Stimulated activated naive B cell treated with anti-CD40 and anti-IgM and Interleukin-4, amounts not matched to agents 10 μg/mL and 1 μg/mL and 100 μg/mL, for 72 hours (primary cell): Measurements from ENCODE around the gene CHRM1.
A peak's percentile ranks its signal among the peaks of the same experiment; 100 is the strongest.
"Not testable (repeated sequence)": the region's sequence is repeated elsewhere in the genome, so short reads cannot be mapped to it uniquely, and the experiment has no call there.

Source experiments
- ATAC-seq, 2 donors: fragments of 150-1000 bp; cut with Tn5 transposase; replicated peaks; 2 replicates each; pipeline ENCODE4 v1.10.0; 2021; ENCODE audit warnings: moderate library complexity in 1 of 2
- DNase-seq: peaks from one replicate; pipeline ENCODE4 v3.0.0; 2021
- H3K27ac Mint-ChIP-seq: one replicate; pipeline ENCODE4 v1.8.0; 2022; ENCODE audit warnings: mild to moderate bottlenecking, mixed read lengths
- H3K27me3 Mint-ChIP-seq, 2 donors: one replicate each; pipeline ENCODE4 v1.8.0; 2022; ENCODE audit warnings: mixed read lengths in 2 of 2
- H3K36me3 Mint-ChIP-seq, 2 donors: one replicate each; pipeline ENCODE4 v1.8.0; 2022; ENCODE audit warnings: mixed read lengths in 2 of 2, mild to moderate bottlenecking in 1 of 2
- H3K4me1 Mint-ChIP-seq, 2 donors: one replicate each; pipeline ENCODE4 v1.8.0; 2022; ENCODE audit warnings: mixed read lengths in 2 of 2, mild to moderate bottlenecking in 1 of 2
- H3K4me3 Mint-ChIP-seq, 2 donors: one replicate each; pipeline ENCODE4 v1.8.0; 2022; ENCODE audit warnings: mild to moderate bottlenecking in 2 of 2, mixed read lengths in 2 of 2, moderate library complexity in 1 of 2
- H3K9me3 Mint-ChIP-seq, 2 donors: one replicate each; pipeline ENCODE4 v1.8.0; 2022; ENCODE audit warnings: mixed read lengths in 2 of 2, mild to moderate bottlenecking in 1 of 2

The CHRM1 gene

GRCh38 chr11:62882431-62882749 lies 38.8 kb downstream of the CHRM1 start:
- peak overlapping the region; percentile 94 for H3K4me3 Mint-ChIP-seq
- H3K36me3 Mint-ChIP-seq, result peaks cover 69 to 82% of the 10 kb centered on the region in 2 donors
- H3K27me3 Mint-ChIP-seq, result no peaks in the 10 kb centered on the region
- peaks cover 37 to 63% of the 10 kb centered on the region in 2 donors for H3K4me1 Mint-ChIP-seq
- H3K9me3 Mint-ChIP-seq, result no peaks in the 10 kb centered on the region
- DNase-seq (no peak), ATAC-seq (no peak)
- peak overlapping the region; percentile 100 for H3K27ac Mint-ChIP-seq

GRCh38 chr11:62881579-62882430 lies 39.4 kb downstream of the CHRM1 start:
- DNase-seq (peak; percentile 82), ATAC-seq (peak; percentile 66 to 74)
- H3K4me3 Mint-ChIP-seq, result peak overlapping the region; percentile 94
- no peaks in the 10 kb centered on the region for H3K27me3 Mint-ChIP-seq
- H3K36me3 Mint-ChIP-seq, result peaks cover 66 to 82% of the 10 kb centered on the region in 2 donors
- H3K9me3 Mint-ChIP-seq, result no peaks in the 10 kb centered on the region
- peaks cover 38 to 57% of the 10 kb centered on the region in 2 donors for H3K4me1 Mint-ChIP-seq
- peak overlapping the region; percentile 100 for H3K27ac Mint-ChIP-seq

GRCh38 chr11:62880803-62881578 lies 40.2 kb downstream of the CHRM1 start, which contains the start of gene SLC3A2:
TSS of gene SLC3A2 (plus strand) at chr11:62880896. CDS start at chr11:62881024, 128 bp downstream.
- Mint-ChIP-seq H3K4me1 (peaks cover 38 to 54% of the 10 kb centered on the region in 2 donors), H3K27ac (peak within 1 kb of the TSS; percentile 100), H3K36me3 (peaks cover 61 to 75% of the 10 kb centered on the region in 2 donors), H3K9me3 (no peaks in the 10 kb centered on the region), H3K4me3 (peak within 1 kb of the TSS; percentile 94), H3K27me3 (no peaks in the 10 kb centered on the region)
- ATAC-seq, result peak; percentile 81 to 85
- DNase-seq, result peak; percentile 80

GRCh38 chr11:62880231-62880802 lies 40.8 kb downstream of the CHRM1 start:
- peak overlapping the region; percentile 94 for H3K4me3 Mint-ChIP-seq
- peaks cover 54 to 73% of the 10 kb centered on the region in 2 donors for H3K36me3 Mint-ChIP-seq
- peaks cover 36 to 51% of the 10 kb centered on the region in 2 donors for H3K4me1 Mint-ChIP-seq
- H3K9me3 Mint-ChIP-seq, result no peaks in the 10 kb centered on the region
- no peaks in the 10 kb centered on the region for H3K27me3 Mint-ChIP-seq
- ATAC-seq (peak; percentile 61 to 67), DNase-seq (peak; percentile 67)
- peak overlapping the region; percentile 100 for H3K27ac Mint-ChIP-seq

GRCh38 chr11:62879235-62879978 lies 41.8 kb downstream of the CHRM1 start:
- Mint-ChIP-seq H3K4me3 (peak overlapping the region; percentile 94), H3K27me3 (no peaks in the 10 kb centered on the region), H3K9me3 (no peaks in the 10 kb centered on the region), H3K36me3 (peaks cover 50 to 71% of the 10 kb centered on the region in 2 donors), H3K27ac (peak overlapping the region; percentile 100), H3K4me1 (peaks cover 33 to 45% of the 10 kb centered on the region in 2 donors)
- ATAC-seq (no peak), DNase-seq (no peak)

GRCh38 chr11:62876712-62877111 lies 44.5 kb downstream of the CHRM1 start:
- DNase-seq, result no peak
- Mint-ChIP-seq H3K4me1 (peaks cover 18 to 19% of the 10 kb centered on the region in 2 donors), H3K9me3 (no peaks in the 10 kb centered on the region), H3K4me3 (no peak overlapping the region), H3K36me3 (peaks cover 31 to 50% of the 10 kb centered on the region in 2 donors), H3K27ac (no peak overlapping the region), H3K27me3 (no peaks in the 10 kb centered on the region)
- no peak for ATAC-seq

GRCh38 chr11:62875698-62876478 lies 45.3 kb downstream of the CHRM1 start:
- Mint-ChIP-seq H3K36me3 (peaks cover 26 to 44% of the 10 kb centered on the region in 2 donors), H3K27ac (no peak overlapping the region), H3K4me1 (peaks cover 16% of the 10 kb centered on the region in 2 donors), H3K4me3 (no peak overlapping the region), H3K27me3 (no peaks in the 10 kb centered on the region), H3K9me3 (no peaks in the 10 kb centered on the region)
- ATAC-seq (no peak), DNase-seq (no peak)

GRCh38 chr11:62874851-62875250 lies 46.3 kb downstream of the CHRM1 start:
- H3K27me3 Mint-ChIP-seq, result no peaks in the 10 kb centered on the region
- ATAC-seq (no peak), DNase-seq (no peak)
- H3K36me3 Mint-ChIP-seq, result peaks cover 22 to 38% of the 10 kb centered on the region in 2 donors
- no peaks in the 10 kb centered on the region for H3K9me3 Mint-ChIP-seq
- no peak overlapping the region for H3K4me3 Mint-ChIP-seq
- peaks cover 6 to 10% of the 10 kb centered on the region in 2 donors for H3K4me1 Mint-ChIP-seq
- no peak overlapping the region for H3K27ac Mint-ChIP-seq

GRCh38 chr11:62865635-62866034 lies 55.5 kb downstream of the CHRM1 start:
- DNase-seq (no peak), ATAC-seq (no peak)
- peaks cover 12 to 26% of the 10 kb centered on the region in 2 donors for H3K36me3 Mint-ChIP-seq
- no peak overlapping the region for H3K4me3 Mint-ChIP-seq
- no peak overlapping the region for H3K27ac Mint-ChIP-seq
- no peaks in the 10 kb centered on the region for H3K27me3 Mint-ChIP-seq
- peaks cover 10 to 22% of the 10 kb centered on the region in 2 donors for H3K4me1 Mint-ChIP-seq
- H3K9me3 Mint-ChIP-seq, result no peaks in the 10 kb centered on the region

- Mint-ChIP-seq H3K4me3 (no peak overlapping the region), H3K27me3 (no peaks in the 10 kb centered on the region), H3K4me1 (peaks cover 12 to 33% of the 10 kb centered on the region in 2 donors), H3K36me3 (peaks cover 19 to 35% of the 10 kb centered on the region in 2 donors), H3K9me3 (no peaks in the 10 kb centered on the region), H3K27ac (no peak overlapping the region)
- ATAC-seq (no peak), DNase-seq (no peak)
Measured at GRCh38 chr11:62863687-62864335, 57.4 kb downstream of the CHRM1 start.

- not testable (repeated sequence) for DNase-seq, H3K27ac Mint-ChIP-seq, ATAC-seq, H3K27me3 Mint-ChIP-seq, H3K4me3 Mint-ChIP-seq, H3K9me3 Mint-ChIP-seq
- H3K4me1 Mint-ChIP-seq, result peaks cover 24 to 52% of the 10 kb centered on the region in 2 donors
- peaks cover 26 to 35% of the 10 kb centered on the region in 2 donors for H3K36me3 Mint-ChIP-seq
Measured at GRCh38 chr11:62861564-62862192, 59.5 kb downstream of the CHRM1 start.

GRCh38 chr11:62860835-62861563 lies 60.2 kb downstream of the CHRM1 start:
- Mint-ChIP-seq H3K9me3 (no peaks in the 10 kb centered on the region), H3K4me1 (peaks cover 24 to 56% of the 10 kb centered on the region in 2 donors), H3K27ac (no peak overlapping the region), H3K27me3 (no peaks in the 10 kb centered on the region), H3K36me3 (peaks cover 25 to 32% of the 10 kb centered on the region in 2 donors), H3K4me3 (no peak overlapping the region)
- no peak for DNase-seq
- no peak for ATAC-seq
